ENCODE measurements around the gene GATA2. TPM values are rescaled to one million over a fixed set of nuclear protein-coding genes. Genes with fewer than 3 reads are reported as not detected.

GATA2 gene
- total and polyA plus RNA-seq, 2 experiments from 2014 or later, result 0.52 to 0.83 TPM

GRCh38 chr3:128452120-128452519 is 40.9 kb downstream of the GATA2 start:
- no peak overlapping the region for H3K4me2 ChIP-seq
- Mint-ChIP-seq H3K4me3 (no peak overlapping the region), H3K9me3 (no peaks in the 10 kb centered on the region; the same call in 2 of the 3 replicates), H3K27me3 (ENCODE audit: insufficient read depth, low read depth, poor library complexity) (peaks cover 9% of the 10 kb centered on the region), H3K36me3 (ENCODE audit: low read depth) (no peaks in the 10 kb centered on the region; the same call in 2 of the 3 replicates), H3K4me1 (peaks cover 6% of the 10 kb centered on the region; the same call in 1 of the 3 replicates), H3K27ac (no peak overlapping the region)
- H3F3A ChIP-seq (replicated peaks; ENCODE audit: low read depth), result no peaks in the 10 kb centered on the region
- H4K20me1 ChIP-seq (replicated peaks; ENCODE audit: insufficient read depth), result no peaks in the 10 kb centered on the region
- ATAC-seq (no peak), DNase-seq (ENCODE audit: low spot score) (no peak)
- no peak for TF ChIP-seq ZNF462 (CRISPR knock-in tag; IDR thresholded peaks at IDR 0.05)
- TF ChIP-seq POLR2AphosphoS5 (IDR thresholded peaks at IDR 0.05; ENCODE audit: low read depth), result no peak
- no peak for TF ChIP-seq EZH2phosphoT487 (IDR thresholded peaks at IDR 0.05; ENCODE audit: unreplicated experiment)
- TF ChIP-seq EZH2 (IDR thresholded peaks at IDR 0.05; ENCODE audit: low read depth, unreplicated experiment), result no peak
- TF ChIP-seq CREB1 (CRISPR knock-in tag; IDR thresholded peaks at IDR 0.05; ENCODE audit: low read depth), result no peak
- TF ChIP-seq, protein P1, sequence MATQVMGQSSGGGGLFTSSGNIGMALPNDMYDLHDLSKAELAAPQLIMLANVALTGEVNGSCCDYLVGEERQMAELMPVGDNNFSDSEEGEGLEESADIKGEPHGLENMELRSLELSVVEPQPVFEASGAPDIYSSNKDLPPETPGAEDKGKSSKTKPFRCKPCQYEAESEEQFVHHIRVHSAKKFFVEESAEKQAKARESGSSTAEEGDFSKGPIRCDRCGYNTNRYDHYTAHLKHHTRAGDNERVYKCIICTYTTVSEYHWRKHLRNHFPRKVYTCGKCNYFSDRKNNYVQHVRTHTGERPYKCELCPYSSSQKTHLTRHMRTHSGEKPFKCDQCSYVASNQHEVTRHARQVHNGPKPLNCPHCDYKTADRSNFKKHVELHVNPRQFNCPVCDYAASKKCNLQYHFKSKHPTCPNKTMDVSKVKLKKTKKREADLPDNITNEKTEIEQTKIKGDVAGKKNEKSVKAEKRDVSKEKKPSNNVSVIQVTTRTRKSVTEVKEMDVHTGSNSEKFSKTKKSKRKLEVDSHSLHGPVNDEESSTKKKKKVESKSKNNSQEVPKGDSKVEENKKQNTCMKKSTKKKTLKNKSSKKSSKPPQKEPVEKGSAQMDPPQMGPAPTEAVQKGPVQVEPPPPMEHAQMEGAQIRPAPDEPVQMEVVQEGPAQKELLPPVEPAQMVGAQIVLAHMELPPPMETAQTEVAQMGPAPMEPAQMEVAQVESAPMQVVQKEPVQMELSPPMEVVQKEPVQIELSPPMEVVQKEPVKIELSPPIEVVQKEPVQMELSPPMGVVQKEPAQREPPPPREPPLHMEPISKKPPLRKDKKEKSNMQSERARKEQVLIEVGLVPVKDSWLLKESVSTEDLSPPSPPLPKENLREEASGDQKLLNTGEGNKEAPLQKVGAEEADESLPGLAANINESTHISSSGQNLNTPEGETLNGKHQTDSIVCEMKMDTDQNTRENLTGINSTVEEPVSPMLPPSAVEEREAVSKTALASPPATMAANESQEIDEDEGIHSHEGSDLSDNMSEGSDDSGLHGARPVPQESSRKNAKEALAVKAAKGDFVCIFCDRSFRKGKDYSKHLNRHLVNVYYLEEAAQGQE (IDR thresholded peaks at IDR 0.05; ENCODE audit: unreplicated experiment), result no peak
- no peak for TF ChIP-seq ETS1 (IDR thresholded peaks at IDR 0.05)
- no peak for TF ChIP-seq ZNF331 (CRISPR knock-in tag; IDR thresholded peaks at IDR 0.05; ENCODE audit: low read depth)
- TF ChIP-seq STAT1 (IDR thresholded peaks at IDR 0.05; ENCODE audit: unreplicated experiment), result no peak
- no peak for TF ChIP-seq JUNB (IDR thresholded peaks at IDR 0.05; ENCODE audit: unreplicated experiment)
- no peak for TF ChIP-seq NANOG (IDR thresholded peaks at IDR 0.05; ENCODE audit: borderline replicate concordance)
- TF ChIP-seq, protein P2, sequence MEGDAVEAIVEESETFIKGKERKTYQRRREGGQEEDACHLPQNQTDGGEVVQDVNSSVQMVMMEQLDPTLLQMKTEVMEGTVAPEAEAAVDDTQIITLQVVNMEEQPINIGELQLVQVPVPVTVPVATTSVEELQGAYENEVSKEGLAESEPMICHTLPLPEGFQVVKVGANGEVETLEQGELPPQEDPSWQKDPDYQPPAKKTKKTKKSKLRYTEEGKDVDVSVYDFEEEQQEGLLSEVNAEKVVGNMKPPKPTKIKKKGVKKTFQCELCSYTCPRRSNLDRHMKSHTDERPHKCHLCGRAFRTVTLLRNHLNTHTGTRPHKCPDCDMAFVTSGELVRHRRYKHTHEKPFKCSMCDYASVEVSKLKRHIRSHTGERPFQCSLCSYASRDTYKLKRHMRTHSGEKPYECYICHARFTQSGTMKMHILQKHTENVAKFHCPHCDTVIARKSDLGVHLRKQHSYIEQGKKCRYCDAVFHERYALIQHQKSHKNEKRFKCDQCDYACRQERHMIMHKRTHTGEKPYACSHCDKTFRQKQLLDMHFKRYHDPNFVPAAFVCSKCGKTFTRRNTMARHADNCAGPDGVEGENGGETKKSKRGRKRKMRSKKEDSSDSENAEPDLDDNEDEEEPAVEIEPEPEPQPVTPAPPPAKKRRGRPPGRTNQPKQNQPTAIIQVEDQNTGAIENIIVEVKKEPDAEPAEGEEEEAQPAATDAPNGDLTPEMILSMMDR (conservative IDR thresholded peaks at IDR 0.05; ENCODE audit: low read depth in 2 of 2), result no peak
- no peak for TF ChIP-seq ZNF114 (CRISPR knock-in tag; IDR thresholded peaks at IDR 0.05)
- no peaks in the 10 kb centered on the region for H3K4me1 ChIP-seq (ENCODE audit: insufficient read depth)
- no peaks in the 10 kb centered on the region for H3K9me2 ChIP-seq (ENCODE audit: insufficient read depth)
- H3K79me2 ChIP-seq (replicated peaks; ENCODE audit: insufficient read depth), result no peaks in the 10 kb centered on the region
- no peak overlapping the region for H3K27ac ChIP-seq (ENCODE audit: low read depth)
- no peak overlapping the region for H2AFZ ChIP-seq
- H3K36me3 ChIP-seq (ENCODE audit: insufficient read depth), result no peaks in the 10 kb centered on the region
- no peak overlapping the region for H3K4me3 ChIP-seq
- no peaks in the 10 kb centered on the region; the same call in 1 of the 2 replicates for H3K27me3 ChIP-seq (ENCODE audit: insufficient read depth)

Measured in GM23338 (cell line).